HG03342 (cell line): ENCODE data around the gene NEAT1.

Source experiments
- ATAC-seq: cut with Tn5 transposase; IDR thresholded peaks from one replicate; pipeline ENCODE4 v1.9.1; 2021; ENCODE audit warnings: mild to moderate bottlenecking, moderate library complexity; ENCODE audit not compliant: unreplicated experiment

Gene NEAT1

DNA sequence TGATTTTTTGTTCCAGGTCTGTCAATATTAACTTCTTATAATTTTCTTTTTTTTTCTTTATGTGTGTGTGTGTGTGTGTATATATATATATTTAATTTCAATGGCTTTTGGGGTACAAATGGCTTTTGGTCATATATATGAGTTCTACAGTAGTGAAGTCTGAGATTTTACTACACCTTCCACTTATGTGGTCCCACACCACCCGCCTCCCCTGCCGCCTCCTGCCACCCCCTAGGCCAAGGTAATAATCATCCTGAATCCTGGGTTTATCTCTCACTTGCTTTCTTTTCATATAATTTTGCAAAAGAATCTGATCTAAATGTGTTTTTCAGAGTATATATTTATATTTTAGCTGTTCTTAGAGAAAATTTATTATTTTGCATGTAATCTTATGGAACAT, 11.1 kb downstream of the NEAT1 start:
- ATAC-seq = no peak

DNA sequence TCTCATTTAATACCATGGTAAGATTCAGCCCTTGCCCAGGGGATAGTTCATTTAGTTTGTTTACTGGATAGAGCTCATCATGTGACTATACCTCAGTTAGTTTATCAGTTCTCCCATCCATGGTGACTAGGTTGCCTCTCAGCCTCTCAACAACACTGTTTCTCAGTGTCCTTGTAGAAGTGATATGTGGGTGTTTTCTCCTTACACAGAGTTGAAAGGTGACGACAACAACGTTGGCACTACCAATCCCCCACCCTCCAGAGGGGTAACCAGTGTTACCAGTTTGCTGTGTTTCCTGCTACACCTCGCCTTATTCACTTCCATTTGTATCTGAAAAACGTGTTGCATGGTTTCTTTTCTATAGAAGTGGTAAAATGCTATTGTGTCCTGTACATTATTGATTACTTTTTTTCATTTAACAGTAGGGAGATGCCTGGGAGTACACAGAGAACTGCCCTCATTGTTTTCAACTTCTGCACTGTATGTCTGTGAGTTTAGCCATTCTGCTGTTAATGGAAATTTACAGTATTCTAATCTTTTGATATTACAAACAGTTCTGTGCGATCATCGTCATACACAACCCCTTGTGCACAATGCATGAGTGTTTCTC, 11.6 kb downstream of the NEAT1 start:
- ATAC-seq = no peak

GRCh38 chr11:65434667-65435410, 12.2 kb downstream of the NEAT1 start:
- ATAC-seq = no peak

DNA sequence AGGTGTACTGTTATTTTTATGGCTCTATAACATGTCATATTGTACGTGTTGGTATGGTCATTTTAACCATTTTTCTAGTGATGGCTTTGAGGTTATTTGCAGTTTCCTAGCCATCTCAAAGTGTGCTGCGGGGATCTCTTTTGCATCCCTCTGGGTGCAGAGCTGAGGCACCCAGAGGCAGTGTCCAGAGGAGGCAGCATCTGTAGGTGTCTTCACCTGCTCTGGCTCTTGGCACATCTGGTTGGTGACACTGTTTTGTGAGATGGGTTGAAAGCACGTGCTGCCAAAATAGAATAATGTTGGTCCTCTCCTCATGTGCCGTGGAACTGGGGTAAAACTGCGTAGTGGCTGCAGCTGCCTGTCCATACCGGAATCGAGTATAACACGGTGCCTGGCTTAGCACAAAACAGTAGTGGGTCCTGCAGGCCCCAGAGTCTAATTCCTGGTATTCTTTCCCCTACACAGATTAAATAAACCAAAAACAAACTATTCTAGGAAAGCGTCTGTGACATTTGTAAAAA, 12.9 kb downstream of the NEAT1 start:
- ATAC-seq = no peak

DNA sequence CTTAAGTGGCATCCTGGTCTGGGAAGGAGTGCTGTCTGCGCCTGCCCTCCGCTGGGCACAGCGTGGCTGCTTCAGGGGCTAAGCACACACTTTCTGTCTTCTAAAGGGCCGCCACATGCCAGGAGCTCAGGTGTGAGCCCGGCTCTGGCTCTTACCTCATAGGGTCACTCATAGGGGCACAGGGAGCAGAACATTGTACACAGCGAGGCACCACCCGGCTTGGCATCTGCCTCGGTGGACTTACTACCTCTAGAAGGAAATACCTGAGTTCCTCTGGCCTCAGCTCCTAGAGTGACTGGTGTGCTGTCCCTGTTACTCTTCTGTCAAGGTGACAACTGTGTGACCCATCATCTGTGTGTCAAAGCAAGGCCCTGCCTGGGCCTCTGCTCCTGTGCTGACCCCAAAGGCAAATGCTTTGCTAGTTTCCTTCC, 13.4 kb downstream of the NEAT1 start:
- ATAC-seq = no peak

- no peak for ATAC-seq
Observed at GRCh38 chr11:65436412-65437032, 13.9 kb downstream of the NEAT1 start.

DNA sequence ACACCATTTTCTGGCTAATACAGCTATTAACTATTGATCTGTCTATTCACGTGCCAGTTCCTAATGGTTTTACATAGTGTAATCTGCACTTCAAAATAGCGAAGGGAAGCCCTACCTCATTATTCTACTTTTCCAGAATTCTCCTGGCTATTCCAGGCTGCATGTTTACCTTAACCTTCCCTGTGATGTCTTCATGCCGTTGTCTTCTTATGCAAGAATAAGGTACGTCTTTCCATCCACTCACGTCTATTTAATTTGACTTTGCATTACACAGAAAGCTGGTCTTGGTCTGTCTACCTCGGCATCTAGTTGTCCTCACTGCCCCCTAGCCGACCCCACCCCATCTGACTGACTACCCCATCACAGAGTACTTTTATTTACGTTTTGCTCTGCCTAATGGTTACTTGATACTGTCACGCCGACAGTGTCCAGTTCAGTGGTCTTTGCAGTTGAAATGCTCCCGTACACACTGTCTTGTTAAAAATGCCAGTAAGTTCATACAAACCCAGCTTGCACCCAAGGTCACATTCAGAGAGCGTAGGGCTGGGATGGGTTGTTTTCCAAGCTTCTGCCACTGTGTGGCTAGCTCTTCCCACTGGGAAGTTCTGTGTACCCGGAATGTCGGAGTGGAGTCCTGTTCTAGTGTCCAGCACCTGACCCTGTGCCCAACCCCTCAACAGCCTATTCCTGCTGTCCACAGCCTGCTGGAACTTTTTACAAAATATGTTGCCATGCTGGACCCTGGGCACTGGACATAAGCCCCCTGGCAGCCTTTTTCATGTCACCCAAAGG, 15.0 kb downstream of the NEAT1 start:
- ATAC-seq = no peak

DNA sequence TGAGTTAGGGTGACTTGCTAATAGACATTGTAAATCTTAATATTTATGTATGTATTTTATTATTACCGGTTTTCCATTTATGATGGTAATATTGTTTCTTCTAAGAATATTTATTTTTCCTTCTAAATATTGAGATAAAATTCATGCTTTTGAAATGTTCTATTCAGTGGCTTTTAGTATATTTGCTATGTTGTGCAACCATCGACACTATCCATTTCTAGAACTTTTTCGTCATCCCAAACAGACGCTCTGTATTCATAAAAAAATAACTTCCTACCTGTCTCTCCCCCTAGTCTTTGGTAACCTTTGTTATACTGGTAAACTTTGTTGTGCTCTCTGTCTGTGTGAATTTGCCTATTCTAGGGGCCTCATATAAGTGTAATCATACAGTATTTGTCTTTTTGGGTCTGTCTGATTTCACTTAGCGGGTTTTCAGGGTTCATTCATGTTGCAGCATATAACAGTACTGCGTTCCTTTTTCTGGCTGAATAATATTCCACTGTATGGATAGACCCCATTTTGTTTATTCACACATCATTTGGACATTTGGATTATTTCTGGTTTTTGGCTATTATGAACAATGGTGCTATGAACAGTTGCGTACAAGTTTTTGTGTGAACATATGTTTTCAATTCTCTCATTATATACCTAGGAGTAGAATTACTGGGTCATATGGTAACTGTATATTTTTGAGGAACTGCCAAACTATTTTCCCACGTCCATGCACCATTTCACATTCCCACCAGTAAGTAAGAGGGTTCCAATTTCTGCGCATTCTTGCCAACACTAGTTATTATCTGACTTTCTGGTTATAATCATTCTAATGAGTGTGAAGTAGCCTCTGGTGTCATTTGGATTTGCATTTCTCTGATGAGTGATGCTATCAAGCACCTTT, 15.9 kb downstream of the NEAT1 start:
- ATAC-seq = no peak

DNA sequence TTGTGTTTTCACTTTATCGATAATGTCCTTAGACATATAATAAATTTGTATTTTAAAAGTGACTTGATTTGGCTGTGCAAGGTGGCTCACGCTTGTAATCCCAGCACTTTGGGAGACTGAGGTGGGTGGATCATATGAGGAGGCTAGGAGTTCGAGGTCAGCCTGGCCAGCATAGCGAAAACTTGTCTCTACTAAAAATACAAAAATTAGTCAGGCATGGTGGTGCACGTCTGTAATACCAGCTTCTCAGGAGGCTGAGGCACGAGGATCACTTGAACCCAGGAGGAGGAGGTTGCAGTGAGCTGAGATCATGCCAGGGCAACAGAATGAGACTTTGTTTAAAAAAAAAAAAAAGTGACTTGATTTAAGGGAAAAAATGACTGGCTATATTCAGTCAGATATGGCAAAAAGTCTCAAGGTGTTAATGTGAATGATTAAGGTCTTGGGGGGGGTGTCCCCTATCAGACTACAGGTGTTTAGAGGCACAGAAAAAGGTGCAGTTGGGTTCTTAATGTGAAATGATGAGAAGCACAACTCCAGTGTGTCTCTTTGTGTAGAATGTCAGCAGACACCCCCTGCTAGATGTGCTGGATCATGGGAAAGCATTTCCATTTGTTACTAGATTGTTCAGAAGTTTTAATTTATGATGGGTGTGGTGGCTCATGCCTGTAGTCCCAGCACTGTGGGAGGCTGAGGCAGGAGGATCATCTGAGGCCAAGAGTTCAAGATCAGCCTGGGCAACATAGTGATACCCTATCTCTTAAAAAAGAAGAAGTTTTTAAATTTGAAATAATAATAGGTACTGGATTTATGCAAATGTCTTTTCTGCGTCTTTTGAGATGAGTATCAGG, 17.0 kb downstream of the NEAT1 start:
- ATAC-seq = no peak

- peak; percentile 45 for ATAC-seq
Observed at GRCh38 chr11:65440831-65441499, 18.4 kb downstream of the NEAT1 start.

DNA sequence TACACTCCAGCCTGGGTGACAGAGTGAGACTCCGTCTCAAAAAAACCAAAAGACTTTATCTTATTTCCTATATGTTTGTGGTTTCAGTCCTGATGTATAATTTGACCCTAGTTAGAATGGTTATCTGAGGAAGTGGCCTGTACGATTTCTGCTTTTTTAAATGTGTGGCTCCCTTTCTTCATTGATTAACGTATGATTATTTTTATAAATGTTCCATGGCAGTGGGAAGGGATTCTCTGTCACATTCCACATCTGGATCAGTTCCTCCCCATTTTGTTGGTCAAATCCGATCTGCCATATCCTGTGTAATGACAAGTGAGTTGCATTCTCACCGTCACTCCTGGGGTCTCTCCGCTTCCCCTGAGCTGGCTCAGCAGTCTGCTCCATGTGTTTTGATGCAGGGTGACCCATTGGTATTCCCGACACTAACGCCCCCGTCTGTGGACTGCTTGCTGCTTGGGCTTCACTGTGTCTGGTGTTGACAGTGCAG, 20.3 kb downstream of the NEAT1 start:
- no peak for ATAC-seq

DNA sequence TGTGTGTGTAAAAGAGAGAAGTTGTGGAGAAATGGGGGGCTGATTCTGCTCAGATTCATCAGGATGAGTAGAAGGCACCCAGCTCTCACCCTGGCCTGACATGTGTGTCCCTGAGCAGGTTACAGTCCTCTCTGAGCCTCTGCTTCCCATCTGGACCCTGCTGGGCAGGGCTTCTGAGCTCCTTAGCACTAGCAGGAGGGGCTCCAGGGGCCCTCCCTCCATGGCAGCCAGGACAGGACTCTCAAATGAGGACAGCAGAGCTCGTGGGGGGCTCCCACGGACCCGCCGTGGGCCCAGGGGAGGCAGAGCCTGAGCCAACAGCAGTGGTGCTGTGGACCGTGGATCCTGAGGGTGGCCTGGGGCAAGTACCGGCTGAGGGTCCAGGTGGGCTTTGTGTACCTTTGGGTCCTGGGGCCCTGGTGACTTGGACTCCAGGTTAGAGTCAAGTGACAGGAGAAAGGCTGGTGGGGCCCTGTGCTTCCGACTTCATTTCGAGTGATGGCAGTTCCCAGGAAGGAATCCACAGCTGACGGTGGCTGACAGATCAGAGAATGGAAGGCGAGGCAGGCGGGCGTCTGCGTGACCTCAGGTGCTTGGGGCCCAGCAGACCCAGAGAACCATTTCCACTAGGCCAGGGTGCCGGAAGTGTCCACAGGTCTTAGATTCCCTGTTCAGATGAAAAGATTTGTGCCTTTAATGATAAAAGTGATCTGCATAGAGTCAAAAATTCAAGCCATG, 21.9 kb downstream of the NEAT1 start:
- ATAC-seq = no peak

- ATAC-seq = no peak
Observed at GRCh38 chr11:65445101-65445603, 22.6 kb downstream of the NEAT1 start.

DNA sequence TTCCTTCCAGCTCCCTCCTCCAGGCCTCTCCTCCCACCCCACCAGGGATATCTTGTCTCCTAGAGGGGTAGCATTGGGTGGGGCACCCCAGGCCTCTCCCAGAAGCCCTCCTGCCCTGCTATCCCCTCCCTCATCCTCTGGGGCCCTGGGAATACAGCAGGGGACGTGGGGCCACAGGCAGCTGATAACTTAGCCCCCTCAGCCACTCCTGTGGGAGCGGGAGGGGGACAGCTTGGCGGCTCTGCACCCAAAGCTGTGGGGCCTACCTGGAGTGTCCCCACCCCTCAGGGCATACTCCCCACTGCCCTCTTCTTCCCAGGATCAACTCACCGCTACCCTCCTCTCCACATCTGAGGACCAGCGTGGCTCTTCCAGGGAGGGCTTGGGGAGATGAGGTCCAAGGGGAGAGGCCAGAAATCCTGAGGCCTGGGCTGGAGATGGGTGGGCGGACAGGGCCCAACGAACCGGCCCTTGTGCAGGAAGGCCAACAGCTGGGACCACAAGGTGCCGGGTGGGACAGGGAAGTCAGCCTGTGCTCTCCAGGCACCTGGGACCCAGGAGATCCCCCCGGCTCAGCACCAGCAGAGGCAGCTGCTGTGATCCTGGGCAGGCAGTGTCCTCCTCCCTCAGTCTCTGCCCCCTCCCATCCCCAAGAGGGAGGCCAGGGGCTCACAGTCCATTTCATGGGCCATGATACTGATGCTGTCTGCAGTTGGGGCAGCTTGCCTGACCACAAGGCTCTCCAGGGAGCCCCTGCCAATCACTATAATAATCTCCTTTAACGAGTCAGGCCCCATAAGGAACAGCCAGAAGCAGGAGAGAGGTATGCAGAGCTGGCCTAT, 23.2 kb downstream of the NEAT1 start:
- no peak for ATAC-seq

GRCh38 chr11:65446446-65447277, 24.1 kb downstream of the NEAT1 start:
- no peak for ATAC-seq

DNA sequence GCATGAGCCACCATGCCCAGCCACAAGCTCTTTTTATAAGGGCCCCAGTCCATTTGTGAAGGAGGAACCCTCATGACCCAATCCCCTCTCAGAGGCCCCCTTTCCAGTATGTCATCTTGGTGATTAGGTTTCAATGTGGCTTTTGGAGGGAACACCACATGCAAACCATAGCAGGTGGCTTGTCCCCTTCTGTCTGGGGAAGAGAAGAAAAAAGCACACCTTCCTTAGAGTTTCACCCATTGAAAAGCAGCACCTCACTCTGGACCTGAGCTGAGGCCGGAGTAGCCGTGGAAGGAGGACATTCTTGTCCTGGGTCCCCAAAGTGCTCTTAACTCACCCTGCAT, 25.4 kb downstream of the NEAT1 start:
- ATAC-seq = no peak
